Glutamatergic neuron (in vitro differentiated cells): ENCODE results near the gene FEZ2. TPM values are rescaled to one million over a fixed set of nuclear protein-coding genes. Genes with fewer than 3 reads are reported as not detected.

ENCODE experiments used
- DNase-seq: peaks from one replicate; pipeline ENCODE4 v3.0.0; 2022
- H3K27ac Mint-ChIP-seq: one replicate; pipeline ENCODE4 v1.8.0; 2020; ENCODE audit warnings: mild to moderate bottlenecking, mixed read lengths, inconsistent platforms; ENCODE audit not compliant: unreplicated experiment
- H3K27me3 Mint-ChIP-seq: one replicate; pipeline ENCODE4 v1.8.0; 2020; ENCODE audit warnings: mild to moderate bottlenecking, moderate library complexity, mixed read lengths, inconsistent platforms; ENCODE audit not compliant: unreplicated experiment
- H3K36me3 Mint-ChIP-seq: one replicate; pipeline ENCODE4 v1.8.0; 2020; ENCODE audit warnings: mild to moderate bottlenecking, mixed read lengths, inconsistent platforms; ENCODE audit not compliant: unreplicated experiment
- H3K4me1 Mint-ChIP-seq: one replicate; pipeline ENCODE4 v1.8.0; 2020; ENCODE audit warnings: mild to moderate bottlenecking, low read depth, mixed read lengths, inconsistent platforms; ENCODE audit not compliant: unreplicated experiment
- H3K4me3 Mint-ChIP-seq: one replicate; pipeline ENCODE4 v1.8.0; 2020; ENCODE audit warnings: mild to moderate bottlenecking, mixed read lengths, inconsistent platforms; ENCODE audit not compliant: unreplicated experiment
- H3K9me3 Mint-ChIP-seq: one replicate; pipeline ENCODE4 v1.8.0; 2020; ENCODE audit warnings: mild to moderate bottlenecking, moderate library complexity, mixed read lengths, inconsistent platforms; ENCODE audit not compliant: unreplicated experiment
- total RNA-seq: library from RNA; stranded (reverse); fragmentation: NEBNext Ultra II Directional; extraction: Animal tissue kit (Norgen Biotek cat#: 25700); gene quantifications from one replicate; pipeline ENCODE4 v1.2.1, GENCODE V29; 2021; ENCODE audit not compliant: unreplicated experiment
- TF ChIP-seq, protein P1 (sequence below): fragments of 200-600 bp; sonication (generic); IDR thresholded peaks from one replicate; pipeline ENCODE4 v1.5.0; 2021; ENCODE audit not compliant: partially characterized antibody, unreplicated experiment

Gene FEZ2
- total RNA-seq, 1 donor from 2014 or later: 47.3 TPM

DNA sequence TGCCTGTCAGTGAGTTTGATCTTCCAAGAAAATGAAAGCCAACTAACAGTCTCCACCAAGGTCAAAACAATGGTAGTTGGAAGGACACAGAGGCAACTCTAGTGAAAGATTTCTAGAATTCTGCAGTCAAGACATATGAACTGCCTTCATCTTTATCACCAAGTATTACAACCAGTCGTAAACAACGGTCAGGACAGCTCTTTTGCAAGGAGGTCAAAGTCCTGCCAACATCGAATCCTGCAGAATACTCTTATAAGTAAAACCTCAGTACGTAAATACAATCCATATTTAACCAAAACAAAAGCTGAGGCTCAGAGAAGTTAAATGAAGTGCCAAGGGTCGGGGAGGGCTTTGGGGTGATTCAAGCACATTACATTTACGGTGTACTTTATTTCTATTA lies 3.1 kb downstream of the FEZ2 start:
- DNase-seq: no peak
- TF ChIP-seq, protein P1, sequence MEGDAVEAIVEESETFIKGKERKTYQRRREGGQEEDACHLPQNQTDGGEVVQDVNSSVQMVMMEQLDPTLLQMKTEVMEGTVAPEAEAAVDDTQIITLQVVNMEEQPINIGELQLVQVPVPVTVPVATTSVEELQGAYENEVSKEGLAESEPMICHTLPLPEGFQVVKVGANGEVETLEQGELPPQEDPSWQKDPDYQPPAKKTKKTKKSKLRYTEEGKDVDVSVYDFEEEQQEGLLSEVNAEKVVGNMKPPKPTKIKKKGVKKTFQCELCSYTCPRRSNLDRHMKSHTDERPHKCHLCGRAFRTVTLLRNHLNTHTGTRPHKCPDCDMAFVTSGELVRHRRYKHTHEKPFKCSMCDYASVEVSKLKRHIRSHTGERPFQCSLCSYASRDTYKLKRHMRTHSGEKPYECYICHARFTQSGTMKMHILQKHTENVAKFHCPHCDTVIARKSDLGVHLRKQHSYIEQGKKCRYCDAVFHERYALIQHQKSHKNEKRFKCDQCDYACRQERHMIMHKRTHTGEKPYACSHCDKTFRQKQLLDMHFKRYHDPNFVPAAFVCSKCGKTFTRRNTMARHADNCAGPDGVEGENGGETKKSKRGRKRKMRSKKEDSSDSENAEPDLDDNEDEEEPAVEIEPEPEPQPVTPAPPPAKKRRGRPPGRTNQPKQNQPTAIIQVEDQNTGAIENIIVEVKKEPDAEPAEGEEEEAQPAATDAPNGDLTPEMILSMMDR: no peak
- Mint-ChIP-seq H3K4me1 (peaks cover 12% of the 10 kb centered on the region), H3K27ac (no peak overlapping the region), H3K27me3 (peaks cover 2% of the 10 kb centered on the region), H3K4me3 (no peak overlapping the region), H3K9me3 (peaks cover 2% of the 10 kb centered on the region), H3K36me3 (no peaks in the 10 kb centered on the region)

DNA sequence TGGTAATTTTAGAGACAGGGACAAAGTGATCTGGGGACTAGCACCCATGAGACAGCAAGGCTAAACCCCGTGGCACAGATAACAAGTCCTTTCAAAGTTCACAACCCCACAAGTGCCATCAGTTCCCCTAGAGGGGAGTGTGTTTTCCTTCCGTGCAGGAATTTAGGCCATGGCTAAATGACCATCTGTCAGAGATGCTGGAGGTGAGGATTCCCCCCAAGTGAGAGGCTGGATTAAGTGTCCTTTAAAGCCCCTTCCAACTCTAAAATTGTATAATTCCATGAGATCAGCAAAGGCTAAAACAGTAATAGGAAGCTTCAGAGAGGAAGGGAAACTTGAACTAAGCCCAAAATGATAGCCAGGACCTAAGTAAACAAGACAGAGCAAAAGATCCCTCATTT lies 8.7 kb downstream of the FEZ2 start:
- Mint-ChIP-seq H3K27ac (no peak overlapping the region), H3K9me3 (no peaks in the 10 kb centered on the region), H3K4me3 (no peak overlapping the region), H3K4me1 (peaks cover 4% of the 10 kb centered on the region), H3K36me3 (no peaks in the 10 kb centered on the region), H3K27me3 (no peaks in the 10 kb centered on the region)
- DNase-seq: no peak
- TF ChIP-seq, protein P1: no peak

DNA sequence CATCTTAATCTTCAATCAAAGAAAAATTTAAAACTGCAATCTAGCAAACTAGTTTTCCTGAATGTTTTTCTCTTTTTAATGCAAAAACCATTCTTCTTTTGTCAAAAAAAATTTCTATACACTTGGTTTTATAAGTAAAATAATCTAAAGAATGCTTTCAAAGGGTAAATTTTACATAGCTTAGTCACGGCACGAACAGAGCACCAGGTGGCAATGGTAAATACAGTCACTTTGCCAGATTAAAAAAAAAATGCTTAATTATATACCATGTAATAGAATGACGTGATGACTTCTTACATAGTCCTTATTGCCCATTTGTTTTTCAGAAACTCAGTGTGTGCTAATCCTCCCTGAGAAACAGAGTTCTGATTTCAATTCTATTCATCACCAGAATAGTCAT lies 10.4 kb downstream of the FEZ2 start:
- no peaks in the 10 kb centered on the region for H3K9me3 Mint-ChIP-seq
- H3K4me3 Mint-ChIP-seq: no peak overlapping the region
- no peak for DNase-seq
- TF ChIP-seq, protein P1: no peak
- no peaks in the 10 kb centered on the region for H3K27me3 Mint-ChIP-seq
- peaks cover 4% of the 10 kb centered on the region for H3K4me1 Mint-ChIP-seq
- H3K27ac Mint-ChIP-seq: no peak overlapping the region
- no peaks in the 10 kb centered on the region for H3K36me3 Mint-ChIP-seq

DNA sequence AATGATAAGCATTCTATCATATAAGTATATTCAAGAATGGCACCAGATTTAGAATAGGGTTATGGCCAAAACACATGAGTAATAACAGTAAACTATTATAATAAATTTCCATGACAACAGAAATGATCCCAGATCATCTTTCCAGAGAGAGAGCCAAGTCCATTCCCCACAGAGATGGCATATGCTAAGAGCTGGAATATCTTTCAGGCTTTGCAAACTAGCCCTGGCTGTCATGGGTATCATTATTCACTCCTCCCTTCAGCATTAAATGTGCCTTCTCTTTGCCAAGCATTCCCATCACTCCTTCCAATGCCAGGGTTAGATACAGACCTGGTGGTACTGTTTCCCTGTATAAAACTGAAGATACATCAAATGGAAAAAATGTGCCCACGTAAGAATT lies 10.9 kb downstream of the FEZ2 start:
- TF ChIP-seq, protein P1: no peak
- H3K27ac Mint-ChIP-seq: no peak overlapping the region
- H3K9me3 Mint-ChIP-seq: no peaks in the 10 kb centered on the region
- H3K36me3 Mint-ChIP-seq: no peaks in the 10 kb centered on the region
- DNase-seq: no peak
- H3K4me1 Mint-ChIP-seq: peaks cover 4% of the 10 kb centered on the region
- H3K4me3 Mint-ChIP-seq: no peak overlapping the region
- H3K27me3 Mint-ChIP-seq: no peaks in the 10 kb centered on the region

DNA sequence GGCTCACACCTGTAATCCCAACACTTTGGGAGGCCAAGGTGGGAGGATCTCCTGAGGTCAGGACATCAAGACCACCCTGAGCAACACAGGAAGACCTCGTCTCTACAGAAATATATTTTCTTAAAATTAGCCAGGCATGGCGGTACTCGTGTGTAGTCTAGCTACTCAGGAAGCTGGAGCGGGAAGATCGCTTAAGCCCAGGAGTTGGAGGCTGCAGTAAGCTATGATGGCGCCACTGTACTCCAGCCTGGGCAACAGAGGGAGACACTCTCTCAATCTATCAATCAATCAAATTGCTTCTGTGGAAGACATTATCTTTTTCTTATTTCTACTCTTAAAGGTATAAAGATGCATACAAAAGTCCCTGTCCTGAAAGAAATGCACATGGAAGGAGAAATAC lies 11.3 kb downstream of the FEZ2 start:
- DNase-seq: no peak
- H3K27me3 Mint-ChIP-seq: no peaks in the 10 kb centered on the region
- TF ChIP-seq, protein P1: no peak
- no peaks in the 10 kb centered on the region for H3K36me3 Mint-ChIP-seq
- H3K9me3 Mint-ChIP-seq: no peaks in the 10 kb centered on the region
- H3K4me1 Mint-ChIP-seq: peaks cover 4% of the 10 kb centered on the region
- H3K27ac Mint-ChIP-seq: no peak overlapping the region
- no peak overlapping the region for H3K4me3 Mint-ChIP-seq
